NB4 (cell line): ENCODE results near the gene PRRC2B.

ENCODE experiments used
- CTCF ChIP-seq: IDR thresholded peaks from one replicate; pipeline ENCODE4 v1.5.1; 2012; ENCODE audit warnings: low read depth, low read length
- MAX ChIP-seq: IDR thresholded peaks from 2 replicates; pipeline ENCODE4 v1.6.1; 2011; ENCODE audit warnings: low read depth, low read length
- MYC ChIP-seq: IDR thresholded peaks from 2 replicates; pipeline ENCODE4 v1.6.1; 2011; ENCODE audit warnings: low read depth, low read length
- POLR2A ChIP-seq: IDR thresholded peaks from 2 replicates; pipeline ENCODE4 v1.6.1; 2011; ENCODE audit warnings: mild to moderate bottlenecking; ENCODE audit not compliant: insufficient read length; ENCODE audit errors: extremely low read depth

- TF ChIP-seq CTCF (no peak), POLR2A (no peak), MYC (no peak), MAX (no peak)
Observed at GRCh38 chr9:131421691-131422090, 27.8 kb downstream of the PRRC2B start.
